ENCODE measurements around the gene DYNC2I2. TPM values are rescaled to one million over a fixed set of nuclear protein-coding genes. Genes with fewer than 3 reads are reported as not detected.

The DYNC2I2 gene
- total RNA-seq, 1 donor from 2014 or later: 45.9 TPM

DNA sequence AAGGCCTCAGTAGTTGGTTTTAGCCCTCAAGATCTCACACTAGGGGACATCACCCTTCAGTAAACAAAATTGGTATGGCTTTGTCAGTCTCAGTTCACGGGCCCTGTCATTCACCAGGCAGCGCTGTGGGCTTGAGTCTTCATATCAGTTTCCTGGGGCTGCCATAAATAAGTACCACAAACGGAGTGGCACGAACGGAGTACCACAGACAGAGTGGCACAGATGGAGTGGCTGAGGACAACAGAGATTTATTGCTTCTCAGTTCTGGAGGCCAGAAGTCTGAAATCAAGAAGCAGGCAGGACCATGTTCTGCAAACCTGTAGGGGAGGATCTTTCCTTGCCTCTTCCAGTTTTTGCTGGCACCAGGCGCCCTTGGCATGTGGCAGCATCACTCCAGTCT lies 37.5 kb downstream of the DYNC2I2 start:
- H3K36me3 ChIP-seq: no peaks in the 10 kb centered on the region
- no peak overlapping the region for H3K27ac ChIP-seq
- peaks cover 2% of the 10 kb centered on the region for H3K27me3 Mint-ChIP-seq (ENCODE audit: insufficient read depth, low read depth)
- H3K27ac Mint-ChIP-seq: no peak overlapping the region
- H2AFZ ChIP-seq (replicated peaks): no peak overlapping the region
- no peaks in the 10 kb centered on the region for H3K9me3 ChIP-seq (ENCODE audit: low read depth)
- H3F3A ChIP-seq (ENCODE audit: low read depth): no peaks in the 10 kb centered on the region
- no peaks in the 10 kb centered on the region for H3K4me1 Mint-ChIP-seq
- no peak for TF ChIP-seq EZH2phosphoT487 (IDR thresholded peaks at IDR 0.05)
- TF ChIP-seq EZH2 (IDR thresholded peaks at IDR 0.05): no peak
- TF ChIP-seq CTCF (IDR thresholded peaks at IDR 0.05): no peak
- H3K4me3 ChIP-seq: no peak overlapping the region
- peaks cover 34% of the 10 kb centered on the region for H3K36me3 Mint-ChIP-seq
- no peaks in the 10 kb centered on the region for H4K20me1 ChIP-seq (ENCODE audit: low read depth)
- H3K4me3 Mint-ChIP-seq: no peak overlapping the region
- H3K4me1 ChIP-seq: no peaks in the 10 kb centered on the region
- H3K4me2 ChIP-seq: no peak overlapping the region
- H3K9me3 Mint-ChIP-seq: no peaks in the 10 kb centered on the region
- H3K9ac ChIP-seq: no peak overlapping the region
- no peak for DNase-seq (ENCODE audit: low spot score)
- H3K27me3 ChIP-seq: no peaks in the 10 kb centered on the region
- H3K79me2 ChIP-seq (ENCODE audit: low read depth): no peaks in the 10 kb centered on the region

GRCh38 chr9:128617943-128618342 lies 38.7 kb downstream of the DYNC2I2 start:
- Histone ChIP-seq H3K9ac (no peak overlapping the region), H3K4me1 (no peaks in the 10 kb centered on the region), H3K9me3 (ENCODE audit: low read depth) (no peaks in the 10 kb centered on the region), H4K20me1 (ENCODE audit: low read depth) (no peaks in the 10 kb centered on the region), H2AFZ (replicated peaks) (no peak overlapping the region), H3K27me3 (no peaks in the 10 kb centered on the region), H3K4me2 (no peak overlapping the region), H3K27ac (no peak overlapping the region), H3K4me3 (no peak overlapping the region), H3K79me2 (ENCODE audit: low read depth) (no peaks in the 10 kb centered on the region), H3F3A (ENCODE audit: low read depth) (no peaks in the 10 kb centered on the region), H3K36me3 (no peaks in the 10 kb centered on the region)
- Mint-ChIP-seq H3K4me1 (no peaks in the 10 kb centered on the region), H3K4me3 (no peak overlapping the region), H3K27me3 (ENCODE audit: insufficient read depth, low read depth) (peaks cover 1% of the 10 kb centered on the region), H3K9me3 (no peaks in the 10 kb centered on the region), H3K27ac (no peak overlapping the region), H3K36me3 (peaks cover 36% of the 10 kb centered on the region)
- no peak for TF ChIP-seq CTCF (IDR thresholded peaks at IDR 0.05)
- TF ChIP-seq EZH2phosphoT487 (IDR thresholded peaks at IDR 0.05): no peak
- no peak for TF ChIP-seq EZH2 (IDR thresholded peaks at IDR 0.05)
- no peak for DNase-seq (ENCODE audit: low spot score)

DNA sequence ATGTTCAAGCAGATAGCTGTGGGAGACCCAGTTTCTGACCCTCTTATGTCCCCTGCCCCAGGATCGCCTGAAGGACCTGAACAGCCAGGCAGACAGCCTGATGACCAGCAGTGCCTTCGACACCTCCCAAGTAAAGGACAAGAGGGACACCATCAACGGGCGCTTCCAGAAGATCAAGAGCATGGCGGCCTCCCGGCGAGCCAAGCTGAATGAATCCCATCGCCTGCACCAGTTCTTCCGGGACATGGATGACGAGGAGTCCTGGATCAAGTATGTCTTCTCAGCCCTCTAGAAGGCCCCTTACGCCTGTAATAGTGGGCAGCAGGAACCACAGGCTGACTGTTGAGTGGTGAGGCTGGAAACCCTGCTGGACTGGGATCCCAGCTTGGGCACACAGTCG lies 41.1 kb downstream of the DYNC2I2 start:
- Mint-ChIP-seq H3K4me3 (no peak overlapping the region), H3K36me3 (peaks cover 35% of the 10 kb centered on the region), H3K9me3 (no peaks in the 10 kb centered on the region), H3K4me1 (no peaks in the 10 kb centered on the region), H3K27ac (no peak overlapping the region), H3K27me3 (ENCODE audit: insufficient read depth, low read depth) (no peaks in the 10 kb centered on the region)
- Histone ChIP-seq H3K27ac (no peak overlapping the region), H3K9ac (no peak overlapping the region), H3K4me1 (no peaks in the 10 kb centered on the region), H2AFZ (replicated peaks) (no peak overlapping the region), H3K36me3 (peaks cover 2% of the 10 kb centered on the region), H3F3A (ENCODE audit: low read depth) (no peaks in the 10 kb centered on the region), H3K79me2 (ENCODE audit: low read depth) (no peaks in the 10 kb centered on the region), H4K20me1 (ENCODE audit: low read depth) (no peaks in the 10 kb centered on the region), H3K9me3 (ENCODE audit: low read depth) (no peaks in the 10 kb centered on the region), H3K4me3 (no peak overlapping the region), H3K4me2 (no peak overlapping the region), H3K27me3 (no peaks in the 10 kb centered on the region)
- TF ChIP-seq EZH2 (IDR thresholded peaks at IDR 0.05): no peak
- no peak for TF ChIP-seq EZH2phosphoT487 (IDR thresholded peaks at IDR 0.05)
- TF ChIP-seq CTCF (IDR thresholded peaks at IDR 0.05): no peak
- no peak for DNase-seq (ENCODE audit: low spot score)

Data from neural progenitor cell (in vitro differentiated cells).